Inflammatory macrophage (primary cell): ENCODE results near the gene TEPSIN.

ENCODE experiments used
- DNase-seq, 2 donors: peaks; one replicate each; pipeline ENCODE4 v3.0.0-alpha.2; 2020 to 2022

Gene TEPSIN

DNA sequence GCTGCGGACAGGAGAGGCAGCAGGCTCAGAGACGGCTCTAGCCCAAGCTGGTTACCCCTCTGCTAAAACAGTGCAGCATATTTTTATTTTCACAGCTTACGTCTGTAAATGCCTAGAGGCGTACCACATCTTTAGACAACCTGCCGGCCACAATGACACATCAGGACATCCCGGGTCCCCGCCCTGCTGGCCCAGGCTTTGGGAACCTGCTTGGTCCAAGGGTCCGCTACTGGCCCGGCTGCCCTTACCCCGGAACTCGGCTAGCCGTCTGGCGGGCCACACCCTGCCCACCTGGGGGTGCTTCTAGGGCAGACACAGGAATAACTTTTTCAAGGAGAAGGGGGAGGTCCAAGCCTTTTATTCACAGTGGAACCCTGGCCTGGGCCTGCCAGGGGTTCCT, 20.4 kb downstream of the TEPSIN start:
- DNase-seq, result no peak

- no peak for DNase-seq
Measured at GRCh38 chr17:81217491-81217890, 21.4 kb downstream of the TEPSIN start.

- no peak for DNase-seq
Measured at GRCh38 chr17:81213978-81214377, 24.9 kb downstream of the TEPSIN start.

DNA sequence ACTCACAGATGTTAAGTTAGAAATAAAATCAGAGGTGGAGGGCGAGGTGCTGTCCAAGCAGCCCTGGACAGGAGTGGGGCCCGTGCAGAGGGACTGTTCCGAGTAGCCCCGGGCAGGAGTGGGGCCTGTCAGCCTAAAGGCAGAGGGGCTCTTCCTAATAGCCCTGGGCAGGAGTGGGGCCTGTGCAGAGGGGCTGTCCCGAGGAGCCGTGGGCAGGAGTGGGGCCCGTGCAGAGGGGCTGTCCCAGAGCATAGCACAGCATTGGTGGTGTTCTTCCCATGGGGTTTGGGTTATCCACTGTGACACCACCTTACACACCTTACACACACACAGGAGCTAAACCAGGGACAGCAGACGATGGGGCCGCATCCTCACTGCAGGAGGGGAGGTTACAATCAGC, 26.5 kb downstream of the TEPSIN start:
- no peak for DNase-seq

DNA sequence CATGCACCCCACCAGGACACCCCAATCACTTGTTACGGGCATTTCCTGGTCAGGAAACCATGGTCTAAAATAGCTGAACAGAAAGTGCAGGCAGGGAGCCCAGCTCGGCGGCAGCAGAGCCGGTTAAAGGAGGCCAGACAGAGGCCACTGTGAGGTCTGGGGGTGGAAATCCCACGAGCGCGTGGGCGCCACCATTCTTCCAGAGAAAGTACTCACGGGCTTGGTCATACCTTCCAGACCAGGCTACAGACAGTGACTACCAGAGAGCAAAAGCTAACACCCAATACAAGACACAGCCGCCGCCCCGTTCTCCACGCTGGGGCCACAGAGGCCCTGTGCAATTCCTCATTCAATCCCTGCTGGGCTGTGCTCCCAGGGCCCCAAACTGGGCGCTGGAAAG, 28.0 kb downstream of the TEPSIN start:
- DNase-seq, result peak in 1 of 2 donors; percentile 21

DNA sequence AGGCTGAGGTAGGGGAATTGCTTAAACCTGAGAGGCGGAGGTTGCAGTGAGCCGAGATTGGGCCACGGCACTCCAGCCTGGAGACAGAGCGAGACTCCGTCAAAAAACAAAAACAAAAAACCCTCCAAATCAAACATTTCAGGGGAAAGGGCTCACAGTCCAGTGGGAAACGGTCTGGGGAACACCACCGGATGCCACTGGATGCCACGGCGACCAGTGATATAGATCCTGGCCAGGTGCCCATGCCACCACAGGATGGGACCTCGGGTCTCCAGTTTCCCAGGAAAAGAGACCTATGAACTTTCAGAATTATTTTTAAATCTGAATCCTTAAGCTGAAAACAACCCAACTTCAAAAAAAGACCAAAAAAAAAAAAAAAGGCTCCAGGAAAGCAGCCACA, 28.4 kb downstream of the TEPSIN start:
- no peak for DNase-seq

- no peak for DNase-seq
Measured at GRCh38 chr17:81209141-81209540, 29.7 kb downstream of the TEPSIN start.

DNA sequence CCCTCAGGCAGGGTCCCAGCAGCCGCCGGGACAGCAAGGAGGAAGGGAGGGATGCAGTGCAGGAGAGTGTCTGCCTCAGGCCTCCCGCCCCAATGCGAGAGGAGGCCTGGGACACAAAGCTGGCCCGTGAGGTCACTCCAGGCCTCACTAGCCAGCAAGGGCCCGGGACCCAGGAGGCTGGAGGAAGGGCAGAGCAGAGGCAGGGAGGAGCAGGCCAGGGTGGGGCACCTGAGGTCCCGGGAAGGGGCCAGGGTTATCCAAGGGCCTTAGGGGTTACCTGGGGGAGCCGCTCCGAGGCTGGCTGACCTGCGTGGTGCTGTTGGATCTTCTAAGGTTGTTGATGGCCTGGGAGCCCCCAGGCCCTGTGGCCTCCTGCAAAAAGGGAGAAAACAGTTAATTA, 30.2 kb downstream of the TEPSIN start:
- no peak for DNase-seq

- no peak for DNase-seq
Measured at GRCh38 chr17:81207610-81208581, 31.0 kb downstream of the TEPSIN start.

DNA sequence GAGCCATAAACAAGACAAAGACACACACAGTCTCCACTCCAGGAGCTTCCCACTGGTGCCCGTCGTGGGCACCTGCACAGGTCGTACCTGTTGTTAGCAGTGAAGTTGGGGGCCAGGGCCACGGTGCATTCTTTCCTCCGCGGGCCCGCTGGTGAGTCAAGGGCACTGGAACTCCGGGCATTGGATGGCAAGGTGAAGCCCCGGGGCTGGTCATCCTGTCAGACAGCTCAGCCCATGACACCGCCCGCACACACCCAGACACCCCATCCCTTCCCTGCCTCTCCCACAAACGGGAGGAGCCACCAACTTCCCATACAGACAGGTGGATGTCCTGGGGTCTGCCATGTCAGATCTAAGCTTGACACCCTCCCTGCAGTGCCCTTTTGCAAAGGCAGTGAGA, 32.2 kb downstream of the TEPSIN start:
- DNase-seq, result no peak

- no peak for DNase-seq
Measured at GRCh38 chr17:81206166-81206565, 32.7 kb downstream of the TEPSIN start.

GRCh38 chr17:81204578-81204977, 34.3 kb downstream of the TEPSIN start:
- DNase-seq, result no peak

DNA sequence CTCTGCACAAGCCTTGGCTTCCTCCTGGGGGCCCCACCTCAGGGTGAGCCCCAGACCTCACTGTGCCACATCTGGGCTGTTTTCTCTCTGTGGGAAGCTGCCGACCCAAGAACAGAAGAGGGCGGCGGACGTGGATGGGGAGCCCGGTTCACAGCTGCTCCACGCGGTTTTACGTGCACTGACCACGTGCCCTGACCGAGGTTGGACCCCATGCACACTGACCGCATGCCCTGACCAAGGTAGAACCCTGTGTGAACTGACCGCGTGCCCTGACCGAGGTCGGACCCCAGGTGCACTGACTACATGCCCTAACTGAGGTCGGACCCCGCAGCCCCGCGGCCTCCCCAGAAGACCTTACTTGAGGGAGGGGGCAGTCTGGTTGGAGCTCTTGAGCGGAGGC, 35.7 kb downstream of the TEPSIN start:
- no peak for DNase-seq

DNA sequence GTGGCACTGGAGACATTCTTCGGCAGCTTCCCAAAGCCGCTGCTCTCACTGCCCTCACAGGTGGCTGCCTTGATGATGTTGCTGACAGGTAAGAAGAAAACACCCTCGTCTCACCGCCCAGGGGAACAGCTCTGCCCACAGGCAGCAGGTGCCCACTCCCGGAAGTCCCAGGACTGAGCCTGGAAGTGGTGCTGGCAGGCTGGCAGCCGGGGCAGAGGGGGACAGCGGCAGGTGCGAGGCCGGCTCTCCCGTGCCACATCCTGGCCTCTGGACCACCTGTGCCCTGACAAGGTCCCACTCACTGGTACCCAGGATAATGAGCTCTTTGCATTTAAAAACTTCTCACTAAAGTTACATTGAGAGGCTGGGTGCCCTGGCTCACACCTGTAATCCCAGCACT, 36.5 kb downstream of the TEPSIN start:
- DNase-seq, result no peak

DNA sequence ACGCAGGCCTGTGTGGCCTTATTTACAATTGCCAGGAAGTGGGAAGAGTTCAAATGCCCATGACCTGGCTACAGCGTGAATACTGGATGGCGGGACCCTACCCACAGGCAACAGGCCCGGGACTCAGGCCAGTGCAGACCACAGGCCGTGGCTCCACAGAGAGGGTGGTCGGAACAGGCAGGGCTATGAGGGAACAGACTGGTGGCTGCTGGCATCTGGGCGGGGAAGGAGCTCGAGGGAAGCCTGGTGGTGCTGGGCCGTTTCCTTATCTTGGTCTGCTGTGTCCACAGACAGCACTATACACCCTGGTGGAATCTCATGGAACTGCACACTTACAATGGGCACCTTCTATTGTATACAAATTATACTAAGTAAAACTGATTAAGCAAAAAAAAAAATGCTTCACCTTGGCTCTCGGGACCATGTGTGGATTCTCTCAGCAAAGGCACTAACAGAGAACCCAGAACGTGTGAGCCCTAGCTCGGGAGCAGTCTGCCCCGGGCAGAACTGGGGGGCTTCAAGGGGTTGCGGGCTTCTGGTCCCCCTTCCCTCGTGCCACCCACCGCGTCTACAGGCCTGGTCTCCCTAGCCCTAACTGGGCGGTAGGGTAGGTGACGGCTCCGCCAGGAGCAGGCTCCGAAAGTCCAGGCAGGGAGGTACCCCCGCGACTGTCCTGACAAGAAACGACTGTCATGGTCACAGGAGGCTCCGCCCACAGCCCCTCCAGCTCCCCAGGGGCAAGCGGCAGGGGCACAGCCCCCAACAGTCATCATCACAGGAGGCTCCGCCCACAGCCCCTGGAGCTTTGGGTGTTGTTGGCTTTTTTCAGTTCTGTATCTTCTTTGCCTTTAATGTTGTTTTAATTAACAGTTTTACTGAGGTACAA, 37.9 kb downstream of the TEPSIN start:
- peak; percentile 90 to 91 for DNase-seq

DNA sequence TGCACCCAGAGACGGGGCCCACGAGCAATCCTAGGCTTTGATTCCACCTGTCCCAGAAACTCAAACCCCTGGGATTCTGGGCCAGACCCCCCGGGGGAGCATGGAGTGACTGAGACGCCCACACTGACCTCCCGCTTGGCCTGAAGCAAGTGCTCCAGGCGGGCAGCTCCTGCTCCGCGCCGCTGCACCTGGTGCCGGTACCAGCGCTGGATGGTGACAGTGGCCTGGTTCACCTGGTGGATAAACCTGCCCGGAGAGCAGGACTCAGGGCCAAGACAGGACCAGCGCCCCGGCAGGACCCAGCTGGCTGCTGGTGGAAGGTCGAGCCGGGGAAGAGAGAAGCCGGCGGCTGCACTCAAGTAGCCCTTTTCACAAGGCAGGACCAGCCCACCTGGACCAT, 38.7 kb downstream of the TEPSIN start:
- no peak for DNase-seq

- DNase-seq, result no peak
Measured at GRCh38 chr17:81199482-81199830, 39.4 kb downstream of the TEPSIN start.

GRCh38 chr17:81198826-81199481, 39.9 kb downstream of the TEPSIN start:
- DNase-seq, result no peak

DNA sequence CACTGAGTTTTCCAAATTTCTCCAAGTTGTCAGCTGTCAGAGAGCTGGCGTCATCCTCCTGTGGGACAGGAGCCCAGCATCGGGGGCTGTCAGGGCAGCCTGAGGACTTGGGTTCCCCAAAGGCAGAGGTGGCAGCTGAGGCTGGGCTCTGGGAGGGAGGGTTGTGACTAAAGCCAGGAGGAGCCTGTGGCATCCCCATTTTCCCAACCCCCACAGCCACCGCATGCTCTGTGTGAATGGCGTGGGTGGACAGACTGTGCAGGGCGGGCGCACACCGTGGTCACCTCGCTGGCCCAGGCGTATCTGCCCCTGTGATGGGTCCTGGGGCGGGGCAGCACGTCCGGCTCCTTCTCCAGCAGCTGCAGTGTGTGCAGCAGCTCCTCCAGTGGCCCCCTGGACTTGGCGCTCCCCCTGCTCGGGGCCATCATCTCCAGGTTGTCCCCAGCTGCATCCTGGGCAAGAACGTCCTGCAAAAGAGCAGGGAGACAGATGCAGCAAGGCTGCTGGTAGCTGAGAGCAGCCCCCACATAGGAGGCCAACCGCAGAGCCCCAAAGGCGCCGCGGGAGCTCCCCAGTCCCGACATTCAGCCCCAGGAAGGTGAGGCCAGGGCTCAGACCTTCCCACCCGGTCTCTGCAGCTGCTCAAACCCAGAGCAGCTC, 40.9 kb downstream of the TEPSIN start:
- DNase-seq, result no peak

GRCh38 chr17:81197409-81197795, 41.5 kb downstream of the TEPSIN start:
- DNase-seq, result no peak

DNA sequence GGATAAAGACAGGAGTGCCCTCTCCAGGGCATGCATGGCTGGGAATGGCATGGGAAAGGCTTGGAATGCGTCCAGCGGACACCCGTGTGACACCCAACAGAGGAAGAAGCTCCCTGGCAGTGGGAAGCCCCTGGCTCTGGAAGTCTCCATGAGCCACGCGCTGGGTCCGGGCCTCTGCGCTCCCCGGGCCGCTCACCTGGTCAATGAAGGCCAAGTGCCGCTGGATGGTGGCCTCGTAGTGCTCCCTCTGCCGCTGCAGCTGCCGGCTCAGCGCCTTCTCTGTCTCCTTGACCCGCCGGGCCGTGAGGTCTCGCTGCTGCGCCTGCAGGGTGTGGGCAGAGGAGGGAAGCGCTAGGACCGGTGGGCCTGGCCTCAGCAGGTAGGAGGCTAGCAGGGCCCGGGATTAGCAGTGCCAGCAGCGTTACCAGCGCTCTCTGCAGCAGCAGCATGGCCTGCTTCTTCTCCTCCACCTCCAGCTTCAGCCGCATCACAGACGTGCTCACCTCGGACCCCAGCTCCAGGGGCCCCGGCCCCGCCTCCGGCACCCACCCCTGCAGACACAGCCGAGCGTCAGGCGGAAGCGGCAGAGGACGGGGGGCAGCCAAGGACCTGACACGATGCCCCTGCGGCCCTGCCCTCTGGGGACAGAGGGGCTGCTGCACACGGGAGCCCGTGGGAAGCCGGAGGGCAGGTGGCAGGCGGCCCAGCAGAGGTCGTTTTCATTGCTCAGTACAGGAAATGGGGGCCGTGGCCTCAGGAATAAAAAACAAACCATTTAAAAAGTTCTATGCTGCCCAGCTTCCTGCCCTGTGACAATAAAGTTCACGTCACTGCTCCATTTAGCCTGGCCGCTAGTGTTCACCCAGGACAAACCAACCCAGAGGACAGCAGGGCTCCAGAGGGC, 42.1 kb downstream of the TEPSIN start:
- no peak for DNase-seq
